Neural progenitor cell (in vitro differentiated cells): ENCODE measurements around the gene BRD8.

Source experiments
- CTCF ChIP-seq: fragments of 200-600 bp; sonication (generic); IDR thresholded peaks from 2 replicates; pipeline ENCODE4 v1.5.1; 2017; ENCODE audit warnings: antibody characterized with exemption, mild to moderate bottlenecking
- EZH2 ChIP-seq: fragments of 200-600 bp; sonication (generic); IDR thresholded peaks from 2 replicates; pipeline ENCODE4 v1.6.1; 2017; ENCODE audit warnings: antibody characterized with exemption, mild to moderate bottlenecking, moderate library complexity
- EZH2phosphoT487 ChIP-seq: fragments of 200-600 bp; sonication (generic); IDR thresholded peaks from 2 replicates; pipeline ENCODE4 v1.6.1; 2017; ENCODE audit warnings: antibody characterized with exemption

- no peak for TF ChIP-seq EZH2phosphoT487
- no peak for TF ChIP-seq CTCF
- no peak for TF ChIP-seq EZH2
Measured at GRCh38 chr5:138091685-138092084, 86.7 kb downstream of the BRD8 start.
